IMR-90 (cell line): ENCODE data around the gene POFUT2. TPM values are rescaled to one million over a fixed set of nuclear protein-coding genes. Genes with fewer than 3 reads are reported as not detected.
A peak's percentile ranks its signal among the peaks of the same experiment; 100 is the strongest.

Experiments
- ATAC-seq: fragments of 200-7000 bp; cut with Tn5 transposase; 2 replicates; pipeline ENCODE4 v1.9.1; 2020; ENCODE audit warnings: low read depth, mild to moderate bottlenecking, moderate library complexity
- BruUV-seq: library from RNA; stranded (reverse); fragments of 400-500 nt; replicated peaks from 2 replicates; lab custom pipeline; 2021; lab: Mats Ljungman, UMichigan
- CTCF ChIA-PET: fragments of 300-600 bp; formaldehyde crosslinking; extraction: SDS; loops from one replicate; lab custom pipeline; 2021; ENCODE audit warnings: antibody characterized with exemption; lab: Yijun Ruan, JAX
- POLR2A ChIA-PET: fragments of 300-600 bp; sonication (Branson Sonifier 250); formaldehyde crosslinking; loops from one replicate; lab custom pipeline; 2022; ENCODE audit warnings: antibody characterized with exemption; ENCODE audit not compliant: unreplicated experiment; lab: Charles Lee
- DNase-seq: peaks from one replicate; pipeline ENCODE4 v3.0.0; 2013
- H2AFZ ChIP-seq: replicated peaks from 2 replicates; pipeline ENCODE3; 2013; ENCODE audit warnings: low read length, mild to moderate bottlenecking; ENCODE audit not compliant: poor library complexity
- H2AK5ac ChIP-seq: 2 replicates; pipeline ENCODE4 v1.6.1; 2013; ENCODE audit warnings: low read depth, low read length, inconsistent platforms
- H2AK9ac ChIP-seq: replicated peaks from 2 replicates; pipeline ENCODE3; 2013; ENCODE audit warnings: mild to moderate bottlenecking, low read depth, low read length, moderate library complexity; ENCODE audit not compliant: poor library complexity
- H2BK120ac ChIP-seq: 2 replicates; pipeline ENCODE4 v1.6.1; 2013; ENCODE audit warnings: low read depth, low read length, inconsistent platforms
- H2BK15ac ChIP-seq: 3 replicates; pipeline ENCODE4 v1.6.1; 2013; ENCODE audit warnings: low read depth, low read length, inconsistent platforms
- H2BK20ac ChIP-seq: 2 replicates; pipeline ENCODE4 v1.6.1; 2013; ENCODE audit warnings: low read depth, mild to moderate bottlenecking, inconsistent platforms, low read length, moderate library complexity
- H2BK5ac ChIP-seq: 2 replicates; pipeline ENCODE4 v1.6.1; 2013; ENCODE audit warnings: mild to moderate bottlenecking, low read depth, low read length, inconsistent platforms; ENCODE audit not compliant: poor library complexity, severe bottlenecking
- H3K14ac ChIP-seq: replicated peaks from 2 replicates; pipeline ENCODE4 v1.6.1; 2013; ENCODE audit warnings: low read depth, low read length, inconsistent platforms
- H3K18ac ChIP-seq: 2 replicates; pipeline ENCODE4 v1.6.1; 2013; ENCODE audit warnings: low read depth, low read length, control low read depth
- H3K23ac ChIP-seq: 2 replicates; pipeline ENCODE4 v1.6.1; 2013; ENCODE audit warnings: low read depth, low read length, inconsistent platforms
- H3K27ac ChIP-seq: 2 replicates; pipeline ENCODE4 v1.5.1; 2013; ENCODE audit warnings: mild to moderate bottlenecking, control low read depth, low read length; ENCODE audit not compliant: insufficient read depth
- H3K27me3 ChIP-seq: 2 replicates; pipeline ENCODE4 v1.6.1; 2013; ENCODE audit warnings: low read length; ENCODE audit not compliant: control insufficient read depth, insufficient read depth
- H3K36me3 ChIP-seq: 2 replicates; pipeline ENCODE4 v1.6.1; 2013; ENCODE audit warnings: low read length, mixed read lengths; ENCODE audit not compliant: control insufficient read depth, insufficient read depth
- H3K4ac ChIP-seq: 2 replicates; pipeline ENCODE4 v1.6.1; 2013; ENCODE audit warnings: low read depth, low read length, inconsistent platforms
- H3K4me1 ChIP-seq: 2 replicates; pipeline ENCODE4 v1.6.1; 2013; ENCODE audit warnings: low read length, mixed read lengths; ENCODE audit not compliant: control insufficient read depth, insufficient read depth
- H3K4me2 ChIP-seq: 2 replicates; pipeline ENCODE4 v1.6.1; 2013; ENCODE audit warnings: low read depth, mild to moderate bottlenecking, control low read depth, low read length, moderate library complexity
- H3K4me3 ChIP-seq: 2 replicates; pipeline ENCODE4 v1.5.1; 2013; ENCODE audit warnings: low read depth, mild to moderate bottlenecking, control low read depth, low read length, moderate library complexity; ENCODE audit not compliant: insufficient read depth
- H3K56ac ChIP-seq: 2 replicates; pipeline ENCODE4 v1.6.1; 2013; ENCODE audit warnings: low read length, inconsistent platforms; ENCODE audit not compliant: insufficient read depth; ENCODE audit errors: extremely low read depth
- H3K79me1 ChIP-seq, 2 experiments: 2 replicates each; pipeline ENCODE4 v1.6.1; 2013; ENCODE audit warnings: low read length in 2 of 2, inconsistent platforms in 1 of 2, low read depth in 1 of 2
- H3K9ac ChIP-seq: 2 replicates; pipeline ENCODE4 v1.6.1; 2013; ENCODE audit warnings: low read depth, low read length, control low read depth
- H3K9me1 ChIP-seq: 2 replicates; pipeline ENCODE4 v1.6.1; 2013; ENCODE audit warnings: low read length, inconsistent platforms; ENCODE audit not compliant: insufficient read depth
- H3K9me3 ChIP-seq: 2 replicates; pipeline ENCODE4 v1.6.1; 2013; ENCODE audit warnings: low read length; ENCODE audit not compliant: control insufficient read depth, insufficient read depth
- H4K20me1 ChIP-seq: 2 replicates; pipeline ENCODE4 v1.6.1; 2013; ENCODE audit warnings: low read length, inconsistent platforms; ENCODE audit not compliant: insufficient read depth
- H4K5ac ChIP-seq: 2 replicates; pipeline ENCODE4 v1.6.1; 2013; ENCODE audit warnings: mild to moderate bottlenecking, low read depth, low read length, control low read depth
- H4K8ac ChIP-seq, 2 experiments: 2 replicates each; pipeline ENCODE4 v1.6.1; 2013; ENCODE audit warnings: low read depth in 2 of 2, low read length in 2 of 2, control low read depth in 1 of 2, inconsistent platforms in 1 of 2
- H4K91ac ChIP-seq: 2 replicates; pipeline ENCODE4 v1.6.1; 2013; ENCODE audit warnings: low read depth, low read length, inconsistent platforms; ENCODE audit not compliant: insufficient read depth
- POLR2A ChIP-seq: IDR thresholded peaks from 2 replicates; pipeline ENCODE4 v1.6.1; 2012; ENCODE audit warnings: mild to moderate bottlenecking, low read depth, low read length
- SMC3 ChIP-seq: fragments of 150-350 bp; IDR thresholded peaks from 2 replicates; pipeline ENCODE4 v1.6.1; 2016; ENCODE audit warnings: low read depth, mild to moderate bottlenecking, antibody characterized with exemption, low read length, moderate library complexity
- WGBS, 2 experiments: methylation state at CpG; one replicate each; pipeline versions ENCODE4 v1.1.5 to v1.1.7; 2013; ENCODE audit warnings: missing lambda C conversion rate in 2 of 2; ENCODE audit not compliant: insufficient read length in 1 of 2; ENCODE audit errors: extremely low coverage in 2 of 2; 5-methylcytosine and 5-hydroxymethylcytosine counted together
- dilution Hi-C: fragments of 300-500 bp; cut with HindIII; formaldehyde crosslinking; loops from one replicate; pipeline ENCODE4 v1.14.3; 2018; ENCODE audit warnings: low sequenced_read_pairs; ENCODE audit not compliant: unreplicated experiment
- in situ Hi-C: fragments of 300-500 bp; cut with MboI; formaldehyde crosslinking; loops from 3 replicates; pipeline ENCODE4 v1.14.3; 2019; ENCODE audit warnings: low sequenced_read_pairs, inconsistent platforms, mixed read lengths
- intact Hi-C: fragments of 100-400 bp; cut with micrococcal nuclease; formaldehyde crosslinking; loops from 2 replicates; pipeline ENCODE4 v1.10.0; 2022
- polyA plus RNA-seq, 3 experiments: library from polyadenylated mRNA; depleted of rRNA; stranded (reverse); fragments of >200 nt; gene quantifications; 2 replicates each; pipeline ENCODE4 v1.2.3, GENCODE V29; 2012; ENCODE audit warnings: low replicate concordance in 1 of 3
- total RNA-seq: library from RNA; depleted of rRNA; stranded (reverse); fragments of >200 nt; gene quantifications from 2 replicates; pipeline ENCODE4 v1.2.3, GENCODE V29; 2012

The POFUT2 gene
- total and polyA plus RNA-seq, 2 of the 4 experiments (the other 2 are of a cell fraction), result 18.8 to 59.3 TPM

- ATAC-seq, result no peak
- H3K56ac ChIP-seq, result peak overlapping the region; percentile 39; the same call in 1 of the 2 replicates
- no peaks in the 10 kb centered on the region for H3K27me3 ChIP-seq
- peak overlapping the region; percentile 96 to 97 for H4K8ac ChIP-seq
- intact Hi-C loops, result loop anchor here (5.0 kb wide), 4 partner anchors 94 to 629 kb away; no protein-coding TSS in a partner anchor
- dilution Hi-C loops, result no loop called here
- 75% methylated on average over 19 of the region's 19 CpGs; no CpG with 5 or more reads in 1 of the 2 experiments for WGBS, 2 experiments
- H4K91ac ChIP-seq, result peak overlapping the region; percentile 99
- H3K4me1 ChIP-seq, result peaks cover 34% of the 10 kb centered on the region
- CTCF ChIA-PET, result interaction anchor here (0.8 to 2.2 kb wide), 5 partner anchors 16 to 152 kb away, joined by 3 to 9 read pairs (median 3); no protein-coding TSS in a partner anchor
- no peaks in the 10 kb centered on the region for H3K9me3 ChIP-seq
- no peak overlapping the region for H3K4me2 ChIP-seq
- peak overlapping the region; percentile 94 for H2AK9ac ChIP-seq
- H2BK120ac ChIP-seq, result peak overlapping the region; percentile 87
- H3K23ac ChIP-seq, result peak overlapping the region; percentile 61; the same call in 1 of the 2 replicates
- peak overlapping the region; percentile 90 for H2BK15ac ChIP-seq
- POLR2A ChIA-PET, result interaction anchor here (0.5 kb wide), 1 partner anchor 127 kb away, joined by 3 read pairs; no protein-coding TSS in a partner anchor
- H3K14ac ChIP-seq, result peak overlapping the region; percentile 84
- peaks cover 24 to 68% of the 10 kb centered on the region in 2 experiments for H3K79me1 ChIP-seq
- H2AFZ ChIP-seq, result peak overlapping the region; percentile 84
- in situ Hi-C loops, result loop anchor here (5.0 kb wide), 2 partner anchors 154 to 529 kb away; no protein-coding TSS in a partner anchor
- H4K20me1 ChIP-seq, result peaks cover 5% of the 10 kb centered on the region; the same call in 1 of the 2 replicates
- no peak overlapping the region for H3K4me3 ChIP-seq
- peaks cover 10% of the 10 kb centered on the region for H3K9me1 ChIP-seq
- peak overlapping the region; percentile 99 for H3K4ac ChIP-seq
- peak overlapping the region; percentile 98 for H3K27ac ChIP-seq
- H4K5ac ChIP-seq, result peak overlapping the region; percentile 91
- H3K18ac ChIP-seq, result peak overlapping the region; percentile 89
- no peak for TF ChIP-seq SMC3
- TF ChIP-seq POLR2A, result peak; percentile 23; the same call in 1 of the 2 replicates
- no peak for DNase-seq
- peak overlapping the region; percentile 96 for H2BK5ac ChIP-seq
- BruUV-seq, result no TSS peak
- peaks cover 4% of the 10 kb centered on the region for H3K36me3 ChIP-seq
- peak overlapping the region; percentile 79 for H2BK20ac ChIP-seq
- H3K9ac ChIP-seq, result peak overlapping the region; percentile 75
- peak overlapping the region; percentile 99 for H2AK5ac ChIP-seq
Measured at GRCh38 chr21:45293220-45293725, 5.6 kb upstream of the POFUT2 start.
